RWPE2 (cell line): ENCODE measurements around the gene FABP1.

Source experiments
- ATAC-seq: fragments of 200-7000 bp; cut with Tn5 transposase; 3 replicates; pipeline ENCODE4 v1.9.1; 2021; ENCODE audit warnings: low read depth
- DNase-seq: peaks from one replicate; pipeline ENCODE4 v3.0.0-alpha.2; 2020; ENCODE audit warnings: low spot score
- H3K27ac ChIP-seq: fragments of 450-650 bp; 2 replicates; pipeline ENCODE4 v1.5.1; 2017; ENCODE audit warnings: mild to moderate bottlenecking; ENCODE audit not compliant: poor library complexity, severe bottlenecking
- H3K27me3 ChIP-seq: fragments of 250-450 bp; sonication (Bioruptor Pico); 2 replicates; pipeline ENCODE4 v1.5.1; 2021; ENCODE audit warnings: mild to moderate bottlenecking, moderate library complexity; ENCODE audit not compliant: insufficient read depth, poor library complexity, severe bottlenecking
- H3K36me3 ChIP-seq: fragments of 250-450 bp; sonication (Bioruptor Pico); 2 replicates; pipeline ENCODE4 v1.5.1; 2020; ENCODE audit warnings: low read depth, mild to moderate bottlenecking, moderate library complexity
- H3K4me1 ChIP-seq: fragments of 250-450 bp; sonication (Bioruptor Pico); 2 replicates; pipeline ENCODE4 v1.5.1; 2021; ENCODE audit warnings: mild to moderate bottlenecking, moderate library complexity; ENCODE audit not compliant: insufficient read depth, poor library complexity, severe bottlenecking
- H3K4me3 ChIP-seq: fragments of 250-450 bp; sonication (Bioruptor Pico); 2 replicates; pipeline ENCODE4 v1.5.1; 2021; ENCODE audit warnings: mild to moderate bottlenecking, moderate library complexity; ENCODE audit not compliant: severe bottlenecking
- H3K9me3 ChIP-seq: fragments of 250-450 bp; sonication (Bioruptor Pico); 2 replicates; pipeline ENCODE4 v1.5.1; 2021; ENCODE audit warnings: mild to moderate bottlenecking, moderate library complexity; ENCODE audit not compliant: severe bottlenecking
- CTCF ChIP-seq: fragments of 450-650 bp; IDR thresholded peaks from one replicate; pipeline ENCODE4 v1.5.1; 2017; ENCODE audit warnings: mild to moderate bottlenecking, moderate library complexity; ENCODE audit not compliant: poor library complexity, severe bottlenecking

FABP1 gene

GRCh38 chr2:88116669-88117432 lies 11.0 kb downstream of the FABP1 start:
- DNase-seq: no peak
- Histone ChIP-seq H3K36me3 (no peaks in the 10 kb centered on the region), H3K4me3 (no peak overlapping the region), H3K27ac (no peak overlapping the region), H3K4me1 (no peaks in the 10 kb centered on the region), H3K27me3 (peaks cover 7% of the 10 kb centered on the region), H3K9me3 (no peaks in the 10 kb centered on the region)
- no peak for TF ChIP-seq CTCF
- no peak for ATAC-seq

GRCh38 chr2:88115825-88116518 lies 11.9 kb downstream of the FABP1 start:
- no peaks in the 10 kb centered on the region for H3K36me3 ChIP-seq
- H3K27me3 ChIP-seq: peaks cover 7% of the 10 kb centered on the region
- H3K27ac ChIP-seq: no peak overlapping the region
- no peak overlapping the region for H3K4me3 ChIP-seq
- no peak for ATAC-seq
- DNase-seq: no peak
- no peak for TF ChIP-seq CTCF
- H3K4me1 ChIP-seq: no peaks in the 10 kb centered on the region
- H3K9me3 ChIP-seq: no peaks in the 10 kb centered on the region

- H3K27ac ChIP-seq: no peak overlapping the region
- H3K27me3 ChIP-seq: peaks cover 7% of the 10 kb centered on the region
- no peaks in the 10 kb centered on the region for H3K9me3 ChIP-seq
- no peak for TF ChIP-seq CTCF
- ATAC-seq (no peak), DNase-seq (no peak)
- H3K4me1 ChIP-seq: no peaks in the 10 kb centered on the region
- no peaks in the 10 kb centered on the region for H3K36me3 ChIP-seq
- no peak overlapping the region for H3K4me3 ChIP-seq
Measured at GRCh38 chr2:88114889-88115288, 13.0 kb downstream of the FABP1 start.

GRCh38 chr2:88113069-88113468 lies 14.8 kb downstream of the FABP1 start:
- ATAC-seq (no peak), DNase-seq (no peak)
- Histone ChIP-seq H3K27me3 (no peaks in the 10 kb centered on the region), H3K36me3 (no peaks in the 10 kb centered on the region), H3K9me3 (no peaks in the 10 kb centered on the region), H3K27ac (no peak overlapping the region), H3K4me1 (no peaks in the 10 kb centered on the region), H3K4me3 (no peak overlapping the region)
- TF ChIP-seq CTCF: no peak

- no peak for DNase-seq
- TF ChIP-seq CTCF: no peak
Measured at GRCh38 chr2:88110830-88111229, 17.0 kb downstream of the FABP1 start.

More at GRCh38 chr2:88110830-88111229, 17.0 kb downstream of the FABP1 start:
- Histone ChIP-seq H3K4me3 (no peak overlapping the region), H3K36me3 (no peaks in the 10 kb centered on the region), H3K27me3 (no peaks in the 10 kb centered on the region), H3K4me1 (no peaks in the 10 kb centered on the region), H3K9me3 (no peaks in the 10 kb centered on the region), H3K27ac (no peak overlapping the region)
- no peak for ATAC-seq
